Upper lobe of left lung (tissue), 6 donors: ENCODE results near the gene WASF3. TPM values are rescaled to one million over a fixed set of nuclear protein-coding genes. Genes with fewer than 3 reads are reported as not detected.

Experiments used
- ATAC-seq, 2 donors: fragments of 200-7000 bp; cut with Tn5 transposase; one replicate each; pipeline ENCODE4 v1.9.1; 2022; ENCODE audit warnings: mild to moderate bottlenecking in 2 of 2, moderate library complexity in 2 of 2; ENCODE audit not compliant: low FRiP score in 2 of 2
- DNase-seq, 2 donors: peaks; one replicate each; pipeline ENCODE4 v3.0.0-alpha.2; 2019 to 2020
- H3K27ac ChIP-seq, 4 donors: fragments of 200-600 bp; sonication (generic); one replicate each; pipeline ENCODE4 v1.5.1; 2016 to 2019
- H3K27me3 ChIP-seq, 4 donors: fragments of 200-600 bp; sonication (generic); one replicate each; pipeline ENCODE4 v1.5.1; 2017 to 2019
- H3K36me3 ChIP-seq, 4 donors: fragments of 200-600 bp; sonication (generic); one replicate each; pipeline ENCODE4 v1.5.1; 2016 to 2019
- H3K4me1 ChIP-seq, 4 donors: fragments of 200-600 bp; sonication (generic); one replicate each; pipeline ENCODE4 v1.5.1; 2018 to 2019
- H3K4me3 ChIP-seq, 4 donors: fragments of 200-600 bp; sonication (generic); one replicate each; pipeline ENCODE4 v1.5.1; 2017 to 2019; ENCODE audit warnings: mild to moderate bottlenecking in 2 of 4, moderate library complexity in 1 of 4
- H3K9me3 ChIP-seq, 4 donors: fragments of 200-600 bp; sonication (generic); one replicate each; pipeline ENCODE4 v1.5.1; 2018 to 2019
- EP300 ChIP-seq, 4 donors: sonication (generic); formaldehyde crosslinking; IDR thresholded peaks; one replicate each; pipeline ENCODE4 v1.5.1; 2017; ENCODE audit warnings: antibody characterized with exemption in 4 of 4, control low read depth in 2 of 4
- POLR2A ChIP-seq, 4 donors: fragments of 450-650 bp; IDR thresholded peaks; one replicate each; pipeline ENCODE4 v1.5.1; 2016 to 2017; ENCODE audit warnings: antibody characterized with exemption in 4 of 4, mild to moderate bottlenecking in 2 of 4
- POLR2AphosphoS5 ChIP-seq, 2 donors: sonication (generic); formaldehyde crosslinking; IDR thresholded peaks; one replicate each; pipeline ENCODE4 v1.5.1; 2017; ENCODE audit warnings: antibody characterized with exemption in 2 of 2
- WGBS, 2 donors: methylation state at CpG; one replicate each; pipeline ENCODE4 v1.1.5; 2017 to 2018; 5-methylcytosine and 5-hydroxymethylcytosine counted together
- total RNA-seq, 6 donors: library from RNA; depleted of rRNA in 4 of 6; stranded (reverse); fragments of >200 nt in 4 of 6; gene quantifications; one replicate each; pipeline versions ENCODE4 v1.1.0 to v1.2.1, GENCODE V29; 2016 to 2021
- TF ChIP-seq, protein P1 (sequence below), 6 experiments: fragments of 450-650 bp in 4 of 6; fragments of 200-600 bp in 2 of 6; sonication (generic) in 2 of 6; IDR thresholded peaks; one replicate each; pipeline ENCODE4 v1.5.1; 2016 to 2019; ENCODE audit warnings: antibody characterized with exemption in 6 of 6
- donor health status: DM: no; HTN: no; CAD: no; lungs with moderate emphysema.
- donor health status: DM: no; HTN: yes; CAD: no; lungs with severe emphysema.

Gene WASF3
- total RNA-seq, 6 donors from 2014 or later, result 12.6 to 23.0 (median 20.2) TPM

DNA sequence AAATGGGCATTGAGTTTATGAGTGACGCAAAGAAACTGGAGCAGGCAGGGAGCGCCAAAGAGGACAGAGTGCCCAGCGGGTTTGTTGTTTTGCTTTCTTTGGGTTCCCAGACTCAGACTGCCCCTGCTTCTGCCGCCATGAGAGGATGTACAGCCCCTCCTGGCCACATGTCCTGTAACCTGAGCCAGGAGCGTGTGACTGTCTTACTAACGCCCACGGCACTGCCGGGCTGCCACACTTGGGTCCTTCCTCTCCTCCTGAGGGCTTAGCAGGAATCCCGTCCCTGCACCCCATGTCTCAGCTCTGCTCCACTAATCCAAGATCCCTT, 122.6 kb downstream of the WASF3 start:
- peak in 1 of 2 donors; percentile 11 for DNase-seq

DNA sequence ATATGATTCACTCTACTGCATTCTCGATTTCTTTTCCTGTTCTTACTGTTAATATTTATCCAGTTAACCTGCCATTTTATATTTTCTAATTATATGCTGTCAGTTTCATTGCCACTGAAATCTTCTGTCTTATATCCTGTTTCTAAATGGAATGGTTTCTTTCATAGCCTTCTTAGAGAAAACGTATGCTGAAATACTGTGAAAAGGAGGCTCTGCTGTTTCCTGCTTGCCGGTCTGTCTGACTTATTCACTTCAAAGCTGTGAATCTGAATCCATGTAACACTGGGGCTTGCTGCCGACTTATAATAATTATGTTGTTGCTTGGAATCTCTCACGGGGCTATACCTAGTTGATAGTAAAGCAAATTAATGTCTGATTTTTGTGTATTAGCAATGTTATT, 123.1 kb downstream of the WASF3 start:
- H3K36me3 ChIP-seq, result peaks cover 0 to 29% (median 9%) of the 10 kb centered on the region in 4 donors
- H3K9me3 ChIP-seq, result no peaks in the 10 kb centered on the region
- no peak for TF ChIP-seq EP300 (IDR thresholded peaks at IDR 0.05)
- no peak for TF ChIP-seq POLR2AphosphoS5 (IDR thresholded peaks at IDR 0.05)
- TF ChIP-seq POLR2A (IDR thresholded peaks at IDR 0.05), result no peak
- ATAC-seq (no peak), DNase-seq (no peak)
- H3K4me3 ChIP-seq, result no peak overlapping the region
- 74 to 76% methylated on average over 5 of the region's 5 CpGs for WGBS, 2 donors
- H3K27ac ChIP-seq, result no peak overlapping the region
- H3K27me3 ChIP-seq, result no peaks in the 10 kb centered on the region
- no peaks in the 10 kb centered on the region for H3K4me1 ChIP-seq

More for the DNA sequence above, 122.6 kb downstream of the WASF3 start:
- no peak for ATAC-seq
- TF ChIP-seq POLR2A (IDR thresholded peaks at IDR 0.05) (no peak), EP300 (IDR thresholded peaks at IDR 0.05) (no peak), POLR2AphosphoS5 (IDR thresholded peaks at IDR 0.05) (no peak)
- TF ChIP-seq, protein P1, sequence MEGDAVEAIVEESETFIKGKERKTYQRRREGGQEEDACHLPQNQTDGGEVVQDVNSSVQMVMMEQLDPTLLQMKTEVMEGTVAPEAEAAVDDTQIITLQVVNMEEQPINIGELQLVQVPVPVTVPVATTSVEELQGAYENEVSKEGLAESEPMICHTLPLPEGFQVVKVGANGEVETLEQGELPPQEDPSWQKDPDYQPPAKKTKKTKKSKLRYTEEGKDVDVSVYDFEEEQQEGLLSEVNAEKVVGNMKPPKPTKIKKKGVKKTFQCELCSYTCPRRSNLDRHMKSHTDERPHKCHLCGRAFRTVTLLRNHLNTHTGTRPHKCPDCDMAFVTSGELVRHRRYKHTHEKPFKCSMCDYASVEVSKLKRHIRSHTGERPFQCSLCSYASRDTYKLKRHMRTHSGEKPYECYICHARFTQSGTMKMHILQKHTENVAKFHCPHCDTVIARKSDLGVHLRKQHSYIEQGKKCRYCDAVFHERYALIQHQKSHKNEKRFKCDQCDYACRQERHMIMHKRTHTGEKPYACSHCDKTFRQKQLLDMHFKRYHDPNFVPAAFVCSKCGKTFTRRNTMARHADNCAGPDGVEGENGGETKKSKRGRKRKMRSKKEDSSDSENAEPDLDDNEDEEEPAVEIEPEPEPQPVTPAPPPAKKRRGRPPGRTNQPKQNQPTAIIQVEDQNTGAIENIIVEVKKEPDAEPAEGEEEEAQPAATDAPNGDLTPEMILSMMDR (IDR thresholded peaks at IDR 0.05), result no peak
- no peaks in the 10 kb centered on the region for H3K4me1 ChIP-seq
- 80 to 87% methylated on average over 9 of the region's 9 CpGs for WGBS, 2 donors
- H3K36me3 ChIP-seq, result peaks cover 0 to 29% (median 9%) of the 10 kb centered on the region in 4 donors
- no peak overlapping the region for H3K4me3 ChIP-seq
- H3K9me3 ChIP-seq, result no peaks in the 10 kb centered on the region
- no peaks in the 10 kb centered on the region for H3K27me3 ChIP-seq
- H3K27ac ChIP-seq, result no peak overlapping the region

DNA sequence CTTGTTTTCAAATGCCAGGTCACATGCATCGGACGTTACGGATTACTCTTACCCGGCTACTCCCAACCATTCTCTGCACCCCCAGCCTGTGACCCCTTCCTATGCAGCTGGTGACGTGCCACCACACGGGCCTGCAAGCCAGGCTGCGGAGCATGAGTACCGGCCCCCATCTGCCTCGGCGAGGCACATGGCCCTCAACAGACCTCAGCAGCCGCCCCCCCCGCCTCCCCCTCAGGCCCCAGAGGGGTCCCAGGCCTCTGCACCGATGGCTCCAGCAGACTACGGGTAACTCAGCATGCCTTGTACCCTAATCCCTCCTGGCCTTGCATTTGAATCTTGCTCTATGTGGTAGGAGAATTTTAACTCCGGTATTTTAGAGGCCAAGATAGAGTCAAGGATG, 123.6 kb downstream of the WASF3 start:
- H3K9me3 ChIP-seq, result no peaks in the 10 kb centered on the region
- H3K27me3 ChIP-seq, result no peaks in the 10 kb centered on the region
- H3K4me3 ChIP-seq, result no peak overlapping the region
- H3K4me1 ChIP-seq, result no peaks in the 10 kb centered on the region
- DNase-seq (peak in 1 of 2 donors; percentile 60), ATAC-seq (no peak)
- no peak overlapping the region for H3K27ac ChIP-seq
- TF ChIP-seq POLR2AphosphoS5 (IDR thresholded peaks at IDR 0.05) (no peak), POLR2A (IDR thresholded peaks at IDR 0.05) (no peak), EP300 (IDR thresholded peaks at IDR 0.05) (no peak)
- TF ChIP-seq, protein P1 (IDR thresholded peaks at IDR 0.05), result no peak
- WGBS, 2 donors, result 92 to 95% methylated on average over 15 of the region's 15 CpGs
- peaks cover 0 to 33% (median 9%) of the 10 kb centered on the region in 4 donors for H3K36me3 ChIP-seq

DNA sequence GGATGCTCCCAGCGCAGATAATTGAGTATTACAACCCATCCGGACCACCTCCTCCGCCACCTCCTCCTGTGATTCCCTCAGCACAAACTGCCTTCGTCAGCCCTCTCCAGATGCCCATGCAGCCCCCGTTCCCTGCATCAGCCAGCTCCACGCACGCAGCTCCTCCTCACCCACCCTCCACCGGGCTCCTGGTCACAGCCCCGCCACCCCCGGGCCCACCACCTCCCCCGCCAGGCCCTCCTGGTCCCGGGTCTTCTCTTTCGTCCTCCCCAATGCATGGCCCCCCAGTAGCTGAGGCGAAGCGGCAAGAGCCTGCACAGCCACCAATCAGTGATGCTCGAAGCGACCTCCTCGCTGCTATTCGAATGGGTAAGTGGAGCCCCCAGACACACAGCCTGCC, 125.1 kb downstream of the WASF3 start:
- H3K4me3 ChIP-seq, result no peak overlapping the region
- no peak for ATAC-seq
- no peaks in the 10 kb centered on the region for H3K27me3 ChIP-seq
- H3K9me3 ChIP-seq, result no peaks in the 10 kb centered on the region
- DNase-seq, result peak in 1 of 2 donors; percentile 55
- no peaks in the 10 kb centered on the region for H3K4me1 ChIP-seq
- no peak overlapping the region for H3K27ac ChIP-seq
- no peak for TF ChIP-seq EP300 (IDR thresholded peaks at IDR 0.05)
- TF ChIP-seq, protein P1 (IDR thresholded peaks at IDR 0.05), result no peak
- TF ChIP-seq POLR2AphosphoS5 (IDR thresholded peaks at IDR 0.05), result no peak
- no peak for TF ChIP-seq POLR2A (IDR thresholded peaks at IDR 0.05)
- H3K36me3 ChIP-seq, result peaks cover 0 to 43% (median 10%) of the 10 kb centered on the region in 4 donors
- WGBS, 2 donors, result 90 to 95% methylated on average over 19 of the region's 19 CpGs

DNA sequence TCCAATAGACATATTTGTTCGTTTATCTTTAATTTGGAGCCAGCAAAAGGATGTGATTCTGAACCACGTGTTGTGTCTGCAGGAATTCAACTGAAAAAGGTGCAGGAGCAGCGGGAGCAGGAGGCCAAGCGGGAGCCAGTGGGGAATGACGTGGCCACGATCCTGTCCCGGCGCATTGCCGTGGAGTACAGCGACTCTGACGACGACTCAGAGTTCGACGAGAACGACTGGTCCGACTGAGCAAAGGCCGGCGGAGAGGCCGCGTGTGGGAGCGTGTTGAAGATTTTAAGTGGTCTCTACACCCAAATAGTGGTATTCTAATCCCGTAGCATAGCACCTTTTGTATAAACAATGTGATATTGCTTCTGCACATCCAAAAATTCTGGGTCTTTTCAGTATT, 128.1 kb downstream of the WASF3 start:
- Histone ChIP-seq H3K27me3 (no peaks in the 10 kb centered on the region), H3K36me3 (peaks cover 0 to 40% (median 10%) of the 10 kb centered on the region in 4 donors), H3K4me1 (no peaks in the 10 kb centered on the region), H3K9me3 (peaks cover 0 to 9% (median 0%) of the 10 kb centered on the region in 4 donors), H3K27ac (no peak overlapping the region), H3K4me3 (no peak overlapping the region)
- TF ChIP-seq POLR2AphosphoS5 (IDR thresholded peaks at IDR 0.05), result no peak
- TF ChIP-seq, protein P1 (IDR thresholded peaks at IDR 0.05), result no peak
- TF ChIP-seq EP300 (IDR thresholded peaks at IDR 0.05), result no peak
- no peak for TF ChIP-seq POLR2A (IDR thresholded peaks at IDR 0.05)
- whole genome bisulfite sequencing, 2 donors, result 92 to 94% methylated on average over 22 of the region's 22 CpGs
- ATAC-seq (no peak), DNase-seq (peak in 1 of 2 donors; percentile 66)
